Osteocyte (in vitro differentiated cells): Measurements from ENCODE around the gene EMID1. TPM values are rescaled to one million over a fixed set of nuclear protein-coding genes. Genes with fewer than 3 reads are reported as not detected.

Source experiments
- DNase-seq: peaks from one replicate; pipeline ENCODE4 v3.0.0; 2021; ENCODE audit warnings: mixed read lengths; ENCODE audit not compliant: unreplicated experiment; ENCODE audit errors: extremely low spot score
- H3K27ac Mint-ChIP-seq: one replicate; pipeline ENCODE4 v1.8.0; 2021; ENCODE audit warnings: mild to moderate bottlenecking, mixed read lengths; ENCODE audit not compliant: unreplicated experiment
- H3K27me3 Mint-ChIP-seq: one replicate; pipeline ENCODE4 v1.8.0; 2021; ENCODE audit warnings: mixed read lengths; ENCODE audit not compliant: unreplicated experiment
- H3K36me3 Mint-ChIP-seq: one replicate; pipeline ENCODE4 v1.8.0; 2021; ENCODE audit warnings: mixed read lengths; ENCODE audit not compliant: unreplicated experiment
- H3K4me1 Mint-ChIP-seq: one replicate; pipeline ENCODE4 v1.8.0; 2021; ENCODE audit warnings: mixed read lengths; ENCODE audit not compliant: unreplicated experiment
- H3K4me3 Mint-ChIP-seq: one replicate; pipeline ENCODE4 v1.8.0; 2021; ENCODE audit warnings: mild to moderate bottlenecking, moderate library complexity, mixed read lengths; ENCODE audit not compliant: unreplicated experiment
- H3K9me3 Mint-ChIP-seq: one replicate; pipeline ENCODE4 v1.8.0; 2021; ENCODE audit warnings: mixed read lengths; ENCODE audit not compliant: unreplicated experiment
- total RNA-seq: library from RNA; stranded (reverse); gene quantifications from 2 replicates; pipeline ENCODE4 v1.2.1, GENCODE V29; 2021
- TF ChIP-seq, protein P1 (sequence below): fragments of 200-600 bp; sonication (generic); IDR thresholded peaks from 2 replicates; pipeline ENCODE4 v1.5.0; 2021; ENCODE audit warnings: antibody characterized with exemption, mild to moderate bottlenecking, moderate library complexity

EMID1 gene
- total RNA-seq, 1 donor from 2014 or later = 0.51 TPM

DNA sequence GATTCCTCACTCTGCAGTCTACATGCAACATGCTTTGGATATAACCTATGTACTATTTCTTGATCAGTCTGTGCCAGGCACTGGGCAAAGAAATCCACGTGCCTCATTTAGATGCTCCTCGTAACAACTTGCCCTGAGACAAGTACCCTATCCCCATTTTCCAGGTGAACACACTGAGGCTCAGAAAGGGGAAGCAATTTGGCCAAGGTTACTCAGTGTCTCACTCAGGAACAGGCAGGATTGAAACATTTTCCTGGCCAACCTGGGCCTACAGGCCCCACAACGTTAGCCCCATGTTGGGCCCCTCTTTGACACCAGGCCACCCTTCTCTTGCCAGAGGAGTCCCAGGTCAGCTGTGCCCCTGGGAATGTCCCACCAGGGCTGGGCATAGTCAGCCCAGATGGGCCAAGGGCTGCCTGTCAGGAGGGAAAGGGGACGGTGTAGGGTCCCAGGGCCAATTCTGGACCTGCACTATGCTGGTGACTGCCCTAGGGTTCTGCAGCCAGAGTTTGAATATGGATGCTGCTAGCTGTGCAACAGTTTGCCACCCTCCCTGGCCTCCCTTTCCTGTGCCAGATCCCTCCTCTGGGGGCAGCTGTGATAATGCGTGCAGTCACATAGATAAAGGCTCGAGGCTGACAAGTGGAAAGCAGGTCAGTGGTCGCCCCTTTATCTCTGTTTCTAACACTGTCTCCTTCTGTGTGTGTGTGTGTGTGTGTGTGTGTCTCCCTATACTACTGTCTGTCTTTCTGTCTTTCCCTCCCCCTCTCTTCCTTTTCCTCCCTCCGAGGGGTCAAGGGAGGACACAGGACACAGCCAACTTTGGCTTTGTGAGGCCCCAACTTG lies 10.4 kb upstream of the EMID1 start:
- TF ChIP-seq, protein P1, sequence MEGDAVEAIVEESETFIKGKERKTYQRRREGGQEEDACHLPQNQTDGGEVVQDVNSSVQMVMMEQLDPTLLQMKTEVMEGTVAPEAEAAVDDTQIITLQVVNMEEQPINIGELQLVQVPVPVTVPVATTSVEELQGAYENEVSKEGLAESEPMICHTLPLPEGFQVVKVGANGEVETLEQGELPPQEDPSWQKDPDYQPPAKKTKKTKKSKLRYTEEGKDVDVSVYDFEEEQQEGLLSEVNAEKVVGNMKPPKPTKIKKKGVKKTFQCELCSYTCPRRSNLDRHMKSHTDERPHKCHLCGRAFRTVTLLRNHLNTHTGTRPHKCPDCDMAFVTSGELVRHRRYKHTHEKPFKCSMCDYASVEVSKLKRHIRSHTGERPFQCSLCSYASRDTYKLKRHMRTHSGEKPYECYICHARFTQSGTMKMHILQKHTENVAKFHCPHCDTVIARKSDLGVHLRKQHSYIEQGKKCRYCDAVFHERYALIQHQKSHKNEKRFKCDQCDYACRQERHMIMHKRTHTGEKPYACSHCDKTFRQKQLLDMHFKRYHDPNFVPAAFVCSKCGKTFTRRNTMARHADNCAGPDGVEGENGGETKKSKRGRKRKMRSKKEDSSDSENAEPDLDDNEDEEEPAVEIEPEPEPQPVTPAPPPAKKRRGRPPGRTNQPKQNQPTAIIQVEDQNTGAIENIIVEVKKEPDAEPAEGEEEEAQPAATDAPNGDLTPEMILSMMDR = no peak
- H3K4me3 Mint-ChIP-seq = no peak overlapping the region
- DNase-seq = no peak
- no peaks in the 10 kb centered on the region for H3K36me3 Mint-ChIP-seq
- no peak overlapping the region for H3K27ac Mint-ChIP-seq
- H3K4me1 Mint-ChIP-seq = no peaks in the 10 kb centered on the region
- peaks cover 12% of the 10 kb centered on the region for H3K27me3 Mint-ChIP-seq
- H3K9me3 Mint-ChIP-seq = no peaks in the 10 kb centered on the region

DNA sequence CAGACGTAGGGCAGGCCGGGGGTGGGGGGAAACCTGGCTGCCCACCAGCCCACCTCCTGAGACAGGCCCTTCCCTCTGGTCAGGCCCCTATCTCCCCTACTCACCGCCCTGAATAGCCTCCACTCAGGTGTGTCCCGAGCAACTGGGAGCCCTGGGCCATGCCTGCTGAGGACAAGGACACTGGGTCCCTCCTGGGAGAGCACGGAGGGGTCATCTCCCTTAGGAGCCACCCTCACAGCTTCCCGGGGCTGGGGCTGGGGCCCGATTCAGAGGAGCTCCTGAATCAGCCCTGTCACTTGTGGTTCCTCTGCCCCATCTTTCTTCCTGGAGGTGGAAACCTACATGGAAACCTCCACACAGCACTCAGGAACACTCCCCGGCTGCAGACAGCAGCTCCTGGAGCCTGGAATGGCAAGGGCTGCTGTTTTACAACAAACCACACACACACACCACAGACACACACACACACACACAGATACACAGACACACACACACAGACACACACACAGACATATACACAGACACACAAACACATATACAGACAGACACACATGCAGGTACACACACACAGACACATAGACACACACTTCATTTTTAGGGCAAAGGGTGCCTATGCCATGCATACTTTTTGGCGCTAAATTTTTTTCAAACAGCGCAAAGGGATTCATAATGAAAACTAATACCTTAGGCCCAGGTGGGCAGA lies 9.6 kb upstream of the EMID1 start:
- Mint-ChIP-seq H3K27me3 (peaks cover 14% of the 10 kb centered on the region), H3K9me3 (no peaks in the 10 kb centered on the region), H3K27ac (no peak overlapping the region), H3K4me1 (no peaks in the 10 kb centered on the region), H3K36me3 (no peaks in the 10 kb centered on the region), H3K4me3 (no peak overlapping the region)
- no peak for DNase-seq
- TF ChIP-seq, protein P1 = no peak

DNA sequence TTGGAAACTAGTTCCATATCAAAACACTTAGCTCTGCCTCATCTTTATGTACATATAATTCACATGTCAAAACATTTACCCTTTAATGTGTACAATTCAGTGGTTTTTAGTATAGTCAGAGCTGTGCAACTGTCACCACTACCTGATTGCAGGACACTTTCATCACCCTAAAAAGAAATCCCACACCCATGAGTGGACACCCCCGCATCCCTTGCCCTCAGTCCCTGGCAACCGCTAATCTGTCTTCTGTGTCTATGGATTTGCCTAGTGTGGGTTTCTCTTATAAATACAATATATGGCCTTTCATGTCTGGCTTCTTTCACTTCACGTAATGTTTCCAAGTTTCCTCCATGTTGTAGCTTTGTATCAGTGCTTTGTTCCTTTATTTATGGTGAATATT lies 8.6 kb upstream of the EMID1 start:
- DNase-seq = no peak
- peaks cover 2% of the 10 kb centered on the region for H3K4me1 Mint-ChIP-seq
- no peak overlapping the region for H3K27ac Mint-ChIP-seq
- no peaks in the 10 kb centered on the region for H3K9me3 Mint-ChIP-seq
- H3K36me3 Mint-ChIP-seq = no peaks in the 10 kb centered on the region
- no peak overlapping the region for H3K4me3 Mint-ChIP-seq
- peaks cover 17% of the 10 kb centered on the region for H3K27me3 Mint-ChIP-seq
- TF ChIP-seq, protein P1 = no peak

DNA sequence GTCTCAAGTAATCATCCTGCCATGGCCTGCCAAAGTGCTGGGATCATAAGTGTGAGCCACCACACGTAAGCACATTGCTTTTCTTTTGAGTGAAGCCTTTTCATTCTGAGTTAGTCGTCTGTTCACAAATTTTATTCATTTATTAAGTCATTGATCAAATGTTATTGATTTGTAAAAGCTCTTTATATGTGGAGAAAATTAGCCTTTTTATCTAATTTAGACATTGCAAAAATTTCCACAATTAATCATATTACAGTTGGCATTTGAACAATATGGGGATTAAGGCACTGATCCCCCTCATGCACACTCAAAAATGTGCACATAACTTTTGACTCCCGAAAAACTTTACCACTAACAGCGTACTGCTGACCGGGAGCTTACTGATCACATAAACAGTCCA lies 7.5 kb upstream of the EMID1 start:
- Mint-ChIP-seq H3K27ac (no peak overlapping the region), H3K27me3 (peaks cover 14% of the 10 kb centered on the region), H3K36me3 (no peaks in the 10 kb centered on the region), H3K4me3 (no peak overlapping the region), H3K9me3 (no peaks in the 10 kb centered on the region), H3K4me1 (peaks cover 13% of the 10 kb centered on the region)
- TF ChIP-seq, protein P1 = no peak
- no peak for DNase-seq
